Stomach (tissue), 4 donors: ENCODE measurements around the gene CR1L.

Experiments used
- CTCF ChIP-seq, 7 experiments: fragments of 450-650 bp in 4 of 7; fragments of 200-600 bp in 3 of 7; sonication (generic) in 3 of 7; IDR thresholded peaks; one replicate each; pipeline ENCODE4 v1.5.1; 2016 to 2019; ENCODE audit warnings: antibody characterized with exemption in 7 of 7, control low read depth in 2 of 7, mild to moderate bottlenecking in 1 of 7
- POLR2A ChIP-seq, 4 donors: fragments of 450-650 bp; IDR thresholded peaks; one replicate each; pipeline ENCODE4 v1.6.1; 2016; ENCODE audit warnings: antibody characterized with exemption in 4 of 4, control low read depth in 2 of 4, mild to moderate bottlenecking in 1 of 4, moderate library complexity in 1 of 4
- POLR2AphosphoS5 ChIP-seq, 3 donors: sonication (generic); formaldehyde crosslinking; IDR thresholded peaks; one replicate each; pipeline ENCODE4 v1.6.1; 2016; ENCODE audit warnings: antibody characterized with exemption in 3 of 3

GRCh38 chr1:207644166-207644851, 624 bp upstream of the CR1L start:
- TF ChIP-seq POLR2AphosphoS5 (IDR thresholded peaks at IDR 0.05), result no peak
- no peak for TF ChIP-seq CTCF (IDR thresholded peaks at IDR 0.05)
- TF ChIP-seq POLR2A (IDR thresholded peaks at IDR 0.05), result no peak
